H1 (cell line): ENCODE measurements around the gene SYF2. TPM values are rescaled to one million over a fixed set of nuclear protein-coding genes. Genes with fewer than 3 reads are reported as not detected.

Source experiments
- ASH2L ChIP-seq: fragments of 200-600, 300-600 bp; sonication (generic); IDR thresholded peaks from one replicate; pipeline ENCODE4 v1.7.1; 2017; ENCODE audit warnings: low read length
- BCL11A ChIP-seq, 2 experiments: IDR thresholded peaks; one replicate each; pipeline ENCODE4 v1.6.1; 2011; ENCODE audit warnings: low read depth in 2 of 2, low read length in 2 of 2, mild to moderate bottlenecking in 2 of 2
- CBX5 ChIP-seq: fragments of 300-800, 300-1000 bp; sonication (generic); IDR thresholded peaks from 2 replicates; pipeline ENCODE4 v1.7.1; 2016; ENCODE audit warnings: antibody characterized with exemption, low read length, low read depth
- CTCF ChIP-seq, 3 experiments: IDR thresholded peaks; 1 replicate in 2 of 3; 2 replicates in 1 of 3; pipeline versions ENCODE4 v1.5.1 to v1.6.1; 2011; ENCODE audit warnings: low read length in 3 of 3, mild to moderate bottlenecking in 3 of 3, inconsistent platforms in 2 of 3, low read depth in 1 of 3, moderate library complexity in 1 of 3; ENCODE audit not compliant: insufficient read depth in 1 of 3; ENCODE audit errors: control extremely low read depth in 1 of 3
- E2F6 ChIP-seq: IDR thresholded peaks from 2 replicates; pipeline ENCODE4 v1.6.1; 2012; ENCODE audit warnings: inconsistent platforms
- EGR1 ChIP-seq: IDR thresholded peaks from 2 replicates; pipeline ENCODE4 v1.6.1; 2011; ENCODE audit warnings: low read depth, low read length, borderline replicate concordance
- KDM4A ChIP-seq: IDR thresholded peaks from one replicate; pipeline ENCODE4 v1.7.1; 2012; ENCODE audit warnings: low read depth, mild to moderate bottlenecking, moderate library complexity, low read length, inconsistent platforms; ENCODE audit not compliant: severe bottlenecking
- PHF8 ChIP-seq: fragments of 200-600 bp; sonication (generic); conservative IDR thresholded peaks from 2 replicates; pipeline ENCODE4 v1.7.1; 2012; ENCODE audit warnings: low read depth, mild to moderate bottlenecking, inconsistent platforms, low read length, moderate library complexity
- POLR2A ChIP-seq, 2 experiments: IDR thresholded peaks; 1 replicate in 1 of 2; 2 replicates in 1 of 2; pipeline ENCODE4 v1.6.1; 2011; ENCODE audit warnings: low read depth in 2 of 2, low read length in 2 of 2, mild to moderate bottlenecking in 2 of 2; ENCODE audit errors: control extremely low read depth in 1 of 2
- POLR2AphosphoS5 ChIP-seq: IDR thresholded peaks from 2 replicates; pipeline ENCODE4 v1.6.1; 2011; ENCODE audit warnings: low read depth, low read length
- RAD21 ChIP-seq, 2 experiments: IDR thresholded peaks in 1 of 2; conservative IDR thresholded peaks in 1 of 2; 2 replicates each; pipeline ENCODE4 v1.6.1; 2011; ENCODE audit warnings: low read depth in 2 of 2, low read length in 2 of 2, improper control_type of control experiment in 1 of 2, inconsistent platforms in 1 of 2, mild to moderate bottlenecking in 1 of 2, moderate library complexity in 1 of 2
- RNF2 ChIP-seq: fragments of 200-900, 300-1000 bp; sonication (generic); IDR thresholded peaks from 2 replicates; pipeline ENCODE4 v1.7.1; 2016; ENCODE audit warnings: borderline replicate concordance, low read depth, mild to moderate bottlenecking, antibody characterized with exemption, low read length; ENCODE audit not compliant: poor library complexity, severe bottlenecking; ENCODE audit errors: missing control alignments
- SIN3A ChIP-seq, 2 experiments: IDR thresholded peaks in 1 of 2; conservative IDR thresholded peaks in 1 of 2; 2 replicates each; pipeline ENCODE4 v1.6.1; 2011 to 2012; ENCODE audit warnings: low read length in 2 of 2, improper control_type of control experiment in 1 of 2, low read depth in 1 of 2, mild to moderate bottlenecking in 1 of 2
- SP4 ChIP-seq: IDR thresholded peaks from 2 replicates; pipeline ENCODE4 v1.6.1; 2012; ENCODE audit warnings: low read length, inconsistent platforms
- TAF1 ChIP-seq: IDR thresholded peaks from 2 replicates; pipeline ENCODE4 v1.6.1; 2011; ENCODE audit warnings: mild to moderate bottlenecking, low read depth, low read length
- TAF7 ChIP-seq: optimal IDR thresholded peaks from 2 replicates; pipeline ENCODE3; 2011; ENCODE audit warnings: low read depth, mild to moderate bottlenecking, inconsistent platforms, low read length, moderate library complexity, borderline replicate concordance
- TBP ChIP-seq: IDR thresholded peaks from 2 replicates; pipeline ENCODE4 v1.6.1; 2011; ENCODE audit warnings: low read depth, low read length, improper control_type of control experiment
- YY1 ChIP-seq: IDR thresholded peaks from 2 replicates; pipeline ENCODE4 v1.6.1; 2011; ENCODE audit warnings: low read depth, mild to moderate bottlenecking, low read length
- polyA plus RNA-seq, 7 experiments: library from polyadenylated mRNA; depleted of rRNA in 3 of 7; stranded (reverse) in 5 of 7; unstranded in 2 of 7; fragments of >200 nt in 5 of 7; fragments of 200-250 nt in 2 of 7; gene quantifications; 1 replicate in 5 of 7; 2 replicates in 1 of 7; 4 replicates in 1 of 7; pipeline versions ENCODE4 v1.2.1 to v1.2.3, GENCODE V29; 2011 to 2013; ENCODE audit warnings: missing spikeins in 2 of 7, mixed read lengths in 2 of 7
- total RNA-seq: library from RNA; stranded (reverse); fragmentation: NEBNext Ultra II Directional; extraction: Animal tissue kit (Norgen Biotek cat#: 25700); gene quantifications from 2 replicates; pipeline ENCODE4 v1.2.1, GENCODE V29; 2021

The SYF2 gene
- total and polyA plus RNA-seq, 2 of the 8 experiments (the other 6 are each of a cell fraction or from before 2014, with no cell fraction given) = 7.5 to 33.0 TPM

DNA sequence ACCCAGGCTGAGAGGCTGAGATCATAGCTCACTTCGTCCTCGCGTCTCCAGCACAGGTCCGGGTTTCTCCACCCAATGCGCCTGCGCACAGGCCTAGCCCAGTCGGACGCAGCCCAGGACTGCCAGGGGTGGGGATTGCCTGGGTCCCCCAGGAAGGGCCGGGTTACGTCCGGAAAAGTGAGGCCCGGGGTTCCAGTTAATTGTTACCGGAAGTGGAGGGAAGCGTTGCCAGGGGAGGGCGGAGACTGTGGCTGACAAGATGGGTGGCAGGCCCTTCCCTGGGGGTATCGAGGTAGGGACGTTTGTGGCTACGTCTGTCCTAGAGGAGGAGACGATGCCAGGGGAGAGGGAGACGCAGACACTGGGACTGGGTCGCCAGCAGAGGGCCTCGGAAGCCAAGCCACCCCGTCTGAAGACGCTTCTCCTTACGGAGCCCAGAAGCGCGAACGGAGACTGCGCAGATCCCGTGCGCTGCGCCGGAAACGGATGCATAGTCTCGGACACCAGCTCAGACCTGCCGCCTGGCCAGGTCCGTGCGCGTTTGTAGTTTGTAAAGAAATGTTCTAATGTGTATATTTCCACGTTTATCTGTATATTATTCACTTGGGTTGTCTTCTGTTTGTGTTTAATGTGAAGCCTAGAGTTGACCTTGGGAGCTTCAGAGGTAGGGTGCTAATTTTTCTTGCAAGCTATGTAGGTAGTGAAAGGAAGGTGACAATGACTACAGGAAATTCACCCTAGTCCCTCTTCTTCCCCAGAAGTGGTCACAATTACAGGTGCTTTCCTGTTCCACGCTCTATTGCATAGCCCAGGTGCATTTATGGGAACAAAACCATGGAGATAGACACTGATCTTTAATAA lies 7.6 kb upstream of the SYF2 start (continued):
- TF ChIP-seq RAD21 (IDR thresholded peaks at IDR 0.05 in 1 of 2, conservative IDR thresholded peaks at IDR 0.05 in 1 of 2; ENCODE audit: low read depth in 2 of 2, low read length in 2 of 2) = peak; percentile 64 to 68
- peak; percentile 62 for TF ChIP-seq KDM4A
- TF ChIP-seq SP4 = no peak
- peak in 1 of 2 experiments; percentile 76; a peak in 2 of 3 replicates for TF ChIP-seq POLR2A (IDR thresholded peaks at IDR 0.05; ENCODE audit: control extremely low read depth in 1 of 2, low read depth in 2 of 2, low read length in 2 of 2)
- TF ChIP-seq TAF7 = peak; percentile 9
- TF ChIP-seq SIN3A (conservative IDR thresholded peaks at IDR 0.05 in 1 of 2, IDR thresholded peaks at IDR 0.05 in 1 of 2; ENCODE audit: low read depth in 1 of 2, low read length in 2 of 2) = peak in 1 of 2 experiments; percentile 43; a peak in 1 of 4 replicates
- TF ChIP-seq PHF8 = peak; percentile 53; the same call in 1 of the 2 replicates
- TF ChIP-seq CTCF (IDR thresholded peaks at IDR 0.05; ENCODE audit: control extremely low read depth in 1 of 3, insufficient read depth in 1 of 3, low read depth in 1 of 3, low read length in 3 of 3) = peak; percentile 65 to 78 (median 75)
- 0 out of 2 replicates have a peak, but pooled peaks have one; percentile 12 for TF ChIP-seq E2F6
- no peak for TF ChIP-seq EGR1
- no peak for TF ChIP-seq BCL11A (IDR thresholded peaks at IDR 0.05; ENCODE audit: low read depth in 2 of 2, low read length in 2 of 2)
- peak; percentile 92 for TF ChIP-seq ASH2L
- TF ChIP-seq YY1 = peak; percentile 81
- no peak for TF ChIP-seq RNF2
- no peak for TF ChIP-seq CBX5
- peak; percentile 72; the same call in 1 of the 2 replicates for TF ChIP-seq POLR2AphosphoS5
- peak; percentile 51; the same call in 1 of the 2 replicates for TF ChIP-seq TBP
- TF ChIP-seq TAF1 = peak; percentile 65
- TF ChIP-seq, all 59 proteins: peak for 21
